Measurements from ENCODE around the gene UGT1A10.

Gene UGT1A10

GRCh38 chr2:233811732-233812131 is 175.5 kb downstream of the UGT1A10 start:
- DNase-seq, result no peak

DNA sequence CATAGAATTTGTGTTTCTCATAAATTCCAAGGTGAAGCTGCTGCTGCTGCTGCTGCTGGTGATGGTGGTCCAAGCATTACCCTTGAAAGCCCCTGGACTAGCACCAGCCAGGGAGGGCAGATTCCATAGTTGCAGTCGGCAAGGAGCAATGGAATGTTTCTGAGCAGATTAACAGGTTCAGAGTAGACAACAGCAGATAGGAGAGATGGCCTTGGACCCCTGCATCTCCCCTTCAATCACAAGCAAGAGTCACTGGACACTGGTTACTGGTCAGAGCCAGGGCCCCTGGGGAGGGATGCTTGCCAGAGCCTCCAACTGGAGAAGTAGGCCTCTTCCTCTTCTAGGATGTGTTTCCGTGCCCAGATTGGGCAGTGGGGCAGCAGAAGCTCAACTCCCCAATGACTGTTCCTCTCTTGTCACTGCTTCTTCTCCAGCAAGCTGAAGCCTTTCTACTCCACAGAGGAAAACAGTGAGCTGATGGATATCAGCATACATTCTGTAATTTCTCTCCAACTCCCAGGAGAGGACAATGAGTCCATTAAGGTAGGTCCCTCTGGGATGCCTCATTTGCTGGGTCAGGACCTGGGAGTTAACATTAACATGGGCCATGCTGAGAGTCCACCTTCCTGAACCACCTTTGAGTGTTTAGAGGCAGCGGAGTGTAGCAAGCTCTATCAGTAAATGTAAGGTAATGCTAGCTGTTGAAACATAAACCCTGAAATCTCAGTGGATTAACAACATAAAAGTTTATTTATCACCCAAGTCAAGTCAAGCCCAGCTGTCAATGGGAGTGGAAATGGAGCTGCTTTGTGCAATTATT is 177.2 kb downstream of the UGT1A10 start:
- DNase-seq, result no peak

DNA sequence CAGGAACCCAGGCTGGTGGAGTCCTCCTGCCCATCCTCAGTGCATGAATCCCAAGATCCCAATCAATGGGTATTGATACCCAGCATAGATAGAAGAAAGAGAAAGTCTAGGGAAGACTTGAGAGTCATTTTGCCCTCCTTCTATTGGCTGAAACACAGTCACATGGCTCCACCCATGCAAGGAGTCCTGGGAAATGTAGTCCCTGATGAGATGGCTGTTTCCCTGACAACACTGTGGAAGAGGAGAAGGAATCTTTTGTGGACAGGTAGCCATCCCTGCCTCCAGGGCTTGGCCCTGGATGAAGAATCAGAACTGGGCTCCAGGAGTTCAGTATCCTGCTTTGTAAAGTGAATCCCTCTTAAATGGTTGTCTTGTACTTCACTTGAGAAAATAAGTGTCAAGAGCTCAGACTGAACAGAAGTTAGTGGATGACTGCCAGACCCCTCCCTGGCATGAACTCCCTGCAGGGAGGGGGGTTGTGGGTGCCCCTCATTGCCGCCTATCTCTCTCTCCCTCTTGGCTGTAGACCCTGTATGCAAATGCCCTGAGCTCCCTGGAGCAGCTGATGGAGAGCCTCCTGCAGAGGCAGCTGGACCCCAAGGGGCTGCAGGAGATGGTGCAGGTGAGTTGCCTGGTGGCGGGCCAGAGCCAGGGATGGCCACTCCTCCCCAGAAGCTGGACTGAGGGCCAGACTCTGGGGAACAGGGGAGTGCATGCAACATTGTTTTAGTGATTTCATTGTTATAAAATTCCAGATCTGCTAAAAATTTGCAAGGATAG is 178.0 kb downstream of the UGT1A10 start:
- DNase-seq, result no peak

DNA sequence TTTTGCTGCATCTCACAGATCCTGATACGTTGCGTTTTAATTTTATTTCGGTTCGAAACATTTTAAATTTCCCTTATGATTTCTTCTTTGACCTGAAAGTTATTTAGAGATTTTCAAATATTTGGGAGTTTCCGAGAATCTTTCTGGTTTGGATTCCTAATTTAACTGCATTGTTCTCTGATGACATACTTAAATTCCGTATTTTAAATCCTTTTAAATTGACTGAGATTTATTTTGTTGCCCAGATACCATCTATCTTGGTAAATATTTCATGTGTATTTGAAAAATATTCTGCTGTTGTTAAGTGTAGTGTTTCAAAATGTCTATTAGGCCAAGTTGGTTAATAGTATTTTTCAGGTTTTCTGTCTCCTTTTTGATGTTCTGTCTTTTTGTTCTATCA is 179.6 kb downstream of the UGT1A10 start:
- no peak for DNase-seq

DNA sequence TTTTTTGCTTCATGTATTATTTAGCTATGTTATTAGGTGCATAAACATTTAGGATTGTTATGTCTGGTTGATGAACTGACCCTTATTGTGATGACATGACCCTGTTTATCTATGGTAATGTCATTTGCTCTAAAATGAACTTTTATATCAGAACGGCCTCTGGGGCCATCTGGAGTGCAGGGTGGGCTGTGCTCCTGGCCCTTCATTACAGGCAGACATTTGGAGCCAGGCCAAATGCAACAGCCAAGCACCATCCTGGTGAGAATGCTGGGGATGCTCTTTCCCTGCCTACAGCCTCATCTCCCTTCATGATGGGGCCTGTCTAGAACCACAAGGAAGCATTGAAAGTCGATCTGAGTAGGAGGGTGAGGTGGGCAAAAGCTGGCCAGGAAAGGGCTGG is 180.1 kb downstream of the UGT1A10 start:
- no peak for DNase-seq

DNA sequence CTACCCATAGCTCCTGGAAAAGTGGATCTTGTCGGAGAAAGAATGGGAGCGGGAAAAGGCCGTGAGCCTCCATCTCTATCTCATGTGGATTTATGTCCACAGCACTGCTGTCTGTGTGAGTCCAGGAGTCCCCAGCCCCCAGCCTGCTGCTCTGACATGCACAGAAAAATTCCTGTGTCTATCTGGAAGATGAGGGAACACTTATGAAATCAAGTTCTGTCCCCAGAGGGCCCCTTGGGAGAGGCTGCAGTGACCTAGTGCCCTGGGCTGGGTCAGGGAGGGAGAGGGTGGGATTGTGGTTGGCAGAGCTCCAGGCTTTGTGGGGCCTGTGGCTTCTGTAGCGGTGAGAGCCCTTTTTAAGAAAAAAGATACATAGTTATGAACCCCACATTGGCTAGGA is 180.5 kb downstream of the UGT1A10 start:
- no peak for DNase-seq

GRCh38 chr2:233817361-233817911 is 181.2 kb downstream of the UGT1A10 start:
- no peak for DNase-seq

DNA sequence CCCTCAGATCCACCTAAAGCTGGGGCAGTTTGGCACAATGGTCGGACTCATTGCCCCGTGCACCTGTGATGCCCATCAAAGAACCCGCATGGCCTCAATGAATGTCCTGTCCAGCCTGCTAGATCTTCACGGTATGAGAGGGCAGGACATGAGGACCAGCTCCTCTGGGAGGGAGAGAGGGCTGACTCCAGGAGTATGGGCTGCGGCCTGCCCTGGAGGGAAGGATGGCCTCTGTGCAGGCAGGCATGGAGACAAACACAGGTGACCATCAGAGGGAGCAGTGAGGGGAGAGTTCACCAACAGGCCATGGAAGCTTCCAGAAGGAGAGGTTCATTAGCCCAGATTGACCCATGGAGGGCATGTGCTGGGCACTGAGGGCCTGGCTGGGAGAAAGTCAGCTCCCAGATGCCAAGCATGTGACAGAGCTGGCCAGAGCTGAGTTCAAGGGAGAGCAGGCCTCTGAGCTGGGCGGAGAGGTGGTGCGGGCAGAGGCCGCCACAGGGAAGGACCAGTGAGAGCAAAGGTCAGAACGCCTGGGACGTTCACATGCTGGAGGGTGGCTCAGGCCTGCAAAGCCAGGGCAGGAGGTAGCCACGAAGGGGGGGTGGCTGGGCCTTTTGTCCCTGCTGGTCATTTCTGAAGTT is 181.9 kb downstream of the UGT1A10 start:
- no peak for DNase-seq

GRCh38 chr2:233818639-233819621 is 182.7 kb downstream of the UGT1A10 start:
- DNase-seq, result no peak

DNA sequence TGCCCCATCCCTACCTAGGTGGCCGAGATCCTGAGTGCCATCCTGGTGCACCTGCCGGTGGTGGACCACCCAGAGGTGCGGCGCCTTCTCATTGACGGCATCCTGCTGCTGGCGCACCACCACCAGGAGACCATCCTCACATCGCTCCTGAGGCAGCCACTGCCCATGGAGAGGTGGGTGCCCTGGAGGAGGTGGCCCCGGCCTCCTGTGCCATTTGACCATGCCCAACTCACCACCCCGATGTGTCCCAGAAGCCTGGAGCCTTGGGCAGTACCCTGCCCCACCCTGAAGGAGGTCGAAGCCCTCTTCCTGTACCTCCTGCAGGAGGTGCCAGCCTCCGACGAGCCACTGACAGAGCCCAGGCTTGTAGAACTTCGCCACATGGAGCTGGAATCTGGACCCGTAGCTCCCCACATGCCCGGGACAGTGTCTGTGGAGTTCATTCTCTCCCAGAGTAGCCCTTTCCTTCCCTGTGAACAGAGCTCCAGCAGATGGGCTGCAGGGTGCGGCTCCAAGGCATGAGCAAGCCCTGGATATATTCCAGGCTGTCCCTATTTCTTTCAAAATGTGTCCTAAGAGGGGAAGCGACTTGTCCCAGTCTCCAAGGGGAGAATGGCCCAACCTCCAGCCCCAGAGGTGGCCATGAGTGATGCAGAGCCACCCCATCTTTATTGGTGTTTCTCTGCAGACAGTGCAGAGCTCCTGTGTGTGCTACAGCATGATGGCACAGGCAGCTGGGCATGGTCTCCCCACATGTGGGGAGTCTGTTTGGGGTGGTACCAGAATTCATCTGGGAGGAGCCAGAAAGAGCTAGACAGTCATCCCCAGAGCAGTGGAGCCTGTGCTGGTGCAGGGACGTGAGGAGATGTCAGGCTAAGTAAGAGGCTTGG is 183.9 kb downstream of the UGT1A10 start:
- DNase-seq, result no peak

DNA sequence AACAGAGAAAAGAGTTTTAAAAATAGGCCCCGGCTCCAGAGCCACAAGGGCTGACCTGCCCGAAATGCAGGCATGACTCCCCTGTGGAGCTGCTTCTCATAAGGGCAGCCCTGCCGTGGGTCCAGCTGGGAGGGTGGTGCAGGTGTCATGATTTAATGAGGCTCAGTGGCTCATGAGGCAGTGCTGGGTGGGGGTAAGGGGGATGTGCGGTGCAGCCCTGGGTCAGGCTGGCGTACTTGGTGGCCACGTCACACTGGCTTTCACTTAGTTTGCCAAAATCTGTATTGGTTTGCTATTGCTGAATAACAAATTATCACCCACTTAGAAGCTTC is 184.5 kb downstream of the UGT1A10 start:
- no peak for DNase-seq

GRCh38 chr2:233821196-233821595 is 184.9 kb downstream of the UGT1A10 start:
- no peak for DNase-seq

DNA sequence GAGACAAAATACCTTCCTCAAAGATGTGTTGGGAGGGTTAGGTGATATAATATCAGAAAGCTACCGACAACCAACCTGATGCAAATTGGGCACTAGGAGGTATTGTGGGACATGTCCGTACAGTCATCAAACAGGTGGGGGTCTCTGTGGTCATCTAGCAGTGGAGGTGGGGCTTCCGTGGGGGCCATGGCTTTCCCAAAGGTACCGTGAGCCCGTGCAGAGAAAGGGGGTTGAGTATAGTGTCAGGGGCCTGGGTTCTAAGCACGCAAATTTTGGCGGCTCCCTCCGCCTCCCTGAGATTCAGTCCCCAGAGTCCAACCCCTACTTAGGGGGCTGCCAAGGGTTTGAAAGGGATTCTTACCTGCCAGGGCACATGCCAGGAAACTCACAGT is 185.5 kb downstream of the UGT1A10 start:
- DNase-seq, result no peak

- no peak for DNase-seq
These were observed 186.0 kb downstream of the UGT1A10 start for GRCh38 chr2:233822101-233822771.

All from CD4-positive, alpha-beta T cell treated with Interleukin-15 for 1 hour (primary cell).